ENCODE data around the gene ANO8.

DNA sequence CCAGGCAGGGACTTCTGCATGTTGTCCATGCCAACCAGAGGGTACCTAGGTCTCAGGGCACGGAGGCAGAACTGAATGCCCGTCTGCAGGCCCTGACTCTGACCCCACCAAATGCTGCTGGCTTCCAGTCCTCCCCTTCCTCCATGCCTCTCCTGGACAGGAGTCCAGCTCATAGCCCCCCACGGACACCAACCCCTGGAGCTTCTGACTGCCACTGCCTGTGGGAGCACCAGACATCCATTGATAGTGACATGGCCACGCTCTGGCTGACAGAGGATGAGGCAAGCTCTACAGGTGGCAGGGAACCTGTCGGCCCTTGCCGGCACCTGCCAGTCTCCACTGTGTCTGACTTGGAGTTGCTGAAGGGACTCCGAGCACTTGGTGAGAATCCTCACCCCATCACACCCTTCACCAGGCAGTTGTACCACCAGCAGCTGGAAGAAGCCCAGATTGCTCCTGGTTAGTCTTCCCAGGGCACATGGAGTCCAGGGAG is 51.1 kb downstream of the ANO8 start:
- TF ChIP-seq CTCF (IDR thresholded peaks at IDR 0.05) (no peak), POLR2A (IDR thresholded peaks at IDR 0.05) (no peak)

Measured in body of pancreas (tissue), 4 donors.